Measurements from ENCODE around the gene IPPK.
A peak's percentile ranks its signal among the peaks of the same experiment; 100 is the strongest.

Gene IPPK

GRCh38 chr9:92686954-92687353, 17.0 kb upstream of the IPPK start:
- no peak for DNase-seq (ENCODE audit: low read depth)

GRCh38 chr9:92685022-92685421, 15.1 kb upstream of the IPPK start:
- no peak for DNase-seq (ENCODE audit: low read depth)

- DNase-seq (ENCODE audit: low read depth): no peak
Observed at GRCh38 chr9:92682269-92682668, 12.3 kb upstream of the IPPK start.

- no peak for DNase-seq (ENCODE audit: low read depth)
Observed at GRCh38 chr9:92680166-92681119, 10.5 kb upstream of the IPPK start.

- DNase-seq (ENCODE audit: low read depth): no peak
Observed at GRCh38 chr9:92679413-92680165, 9.7 kb upstream of the IPPK start.

- no peak for DNase-seq (ENCODE audit: low read depth)
Observed at GRCh38 chr9:92671323-92671722, 1.4 kb upstream of the IPPK start.

- DNase-seq (ENCODE audit: low read depth): peak; percentile 23
Observed at GRCh38 chr9:92669527-92669889, 423 bp downstream of the IPPK start.

- peak; percentile 33 for DNase-seq (ENCODE audit: low read depth)
Observed at GRCh38 chr9:92668746-92669526, 995 bp downstream of the IPPK start.

- DNase-seq (ENCODE audit: low read depth): no peak
Observed at GRCh38 chr9:92666912-92667532, 2.9 kb downstream of the IPPK start.

GRCh38 chr9:92666236-92666635, 3.7 kb downstream of the IPPK start:
- no peak for DNase-seq (ENCODE audit: low read depth)

- DNase-seq (ENCODE audit: low read depth): no peak
Observed at GRCh38 chr9:92665836-92666235, 4.1 kb downstream of the IPPK start.

GRCh38 chr9:92664394-92665152, 5.4 kb downstream of the IPPK start:
- no peak for DNase-seq (ENCODE audit: low read depth)

GRCh38 chr9:92663951-92664350, 6.0 kb downstream of the IPPK start:
- DNase-seq (ENCODE audit: low read depth): no peak

GRCh38 chr9:92663126-92663525, 6.8 kb downstream of the IPPK start:
- no peak for DNase-seq (ENCODE audit: low read depth)

GRCh38 chr9:92661743-92662142, 8.2 kb downstream of the IPPK start:
- no peak for DNase-seq (ENCODE audit: low read depth)

- no peak for DNase-seq (ENCODE audit: low read depth)
Observed at GRCh38 chr9:92661127-92661526, 8.8 kb downstream of the IPPK start.

GRCh38 chr9:92660266-92660665, 9.7 kb downstream of the IPPK start:
- no peak for DNase-seq (ENCODE audit: low read depth)

- no peak for DNase-seq (ENCODE audit: low read depth)
Observed at GRCh38 chr9:92659601-92660000, 10.3 kb downstream of the IPPK start.

GRCh38 chr9:92658611-92659010, 11.3 kb downstream of the IPPK start:
- DNase-seq (ENCODE audit: low read depth): no peak

GRCh38 chr9:92658176-92658575, 11.8 kb downstream of the IPPK start:
- no peak for DNase-seq (ENCODE audit: low read depth)

Data from activated T-cell treated with anti-CD3 and anti-CD28 coated beads for 48 hours (primary cell).